Posterior vena cava (tissue), 2 donors: ENCODE measurements around the gene ZNF226. TPM values are rescaled to one million over a fixed set of nuclear protein-coding genes. Genes with fewer than 3 reads are reported as not detected.
A peak's percentile ranks its signal among the peaks of the same experiment; 100 is the strongest.
"Not testable (repeated sequence)": the region's sequence is repeated elsewhere in the genome, so short reads cannot be mapped to it uniquely, and the experiment has no call there.

ENCODE experiments used
- DNase-seq: peaks from one replicate; pipeline ENCODE4 v3.0.0-alpha.2; 2020; ENCODE audit warnings: low spot score
- intact Hi-C, 2 donors: fragments of 100-400 bp; cut with DNase I; formaldehyde crosslinking; loops; one replicate each; pipeline versions ENCODE4 v1.14.1 to v1.14.2; 2022 to 2023
- long read RNA-seq, 2 donors: library from polyadenylated mRNA; unstranded; transcript quantifications; one replicate each; pipeline ENCODE4 v2.0.0, GENCODE V29; 2020 to 2021
- total RNA-seq, 2 donors: library from RNA; stranded (reverse); fragmentation: NEBNext Ultra II Directional; extraction: Animal tissue kit (Norgen Biotek cat#: 25700); gene quantifications; one replicate each; pipeline ENCODE4 v1.2.1, GENCODE V29; 2021
- donor health status: DM: yes; HTN: yes; CAD: no.
- donor health status: DM: yes; HTN: yes; CAD: no.

Gene ZNF226
- 10 to 100 TPM; 15.8 to 19.8 TPM for total RNA-seq
- long read RNA-seq, donor 1, partial matches to known transcripts, result 0 of 1 reads
- long read RNA-seq, donor 1, other reads (novel, unspliced or antisense), result 1 of 1 reads
- long read RNA-seq, donor 2, partial matches to known transcripts, result 0 of 5 reads
- long read RNA-seq, donor 2, other reads (novel, unspliced or antisense), result 1 of 5 reads

DNA sequence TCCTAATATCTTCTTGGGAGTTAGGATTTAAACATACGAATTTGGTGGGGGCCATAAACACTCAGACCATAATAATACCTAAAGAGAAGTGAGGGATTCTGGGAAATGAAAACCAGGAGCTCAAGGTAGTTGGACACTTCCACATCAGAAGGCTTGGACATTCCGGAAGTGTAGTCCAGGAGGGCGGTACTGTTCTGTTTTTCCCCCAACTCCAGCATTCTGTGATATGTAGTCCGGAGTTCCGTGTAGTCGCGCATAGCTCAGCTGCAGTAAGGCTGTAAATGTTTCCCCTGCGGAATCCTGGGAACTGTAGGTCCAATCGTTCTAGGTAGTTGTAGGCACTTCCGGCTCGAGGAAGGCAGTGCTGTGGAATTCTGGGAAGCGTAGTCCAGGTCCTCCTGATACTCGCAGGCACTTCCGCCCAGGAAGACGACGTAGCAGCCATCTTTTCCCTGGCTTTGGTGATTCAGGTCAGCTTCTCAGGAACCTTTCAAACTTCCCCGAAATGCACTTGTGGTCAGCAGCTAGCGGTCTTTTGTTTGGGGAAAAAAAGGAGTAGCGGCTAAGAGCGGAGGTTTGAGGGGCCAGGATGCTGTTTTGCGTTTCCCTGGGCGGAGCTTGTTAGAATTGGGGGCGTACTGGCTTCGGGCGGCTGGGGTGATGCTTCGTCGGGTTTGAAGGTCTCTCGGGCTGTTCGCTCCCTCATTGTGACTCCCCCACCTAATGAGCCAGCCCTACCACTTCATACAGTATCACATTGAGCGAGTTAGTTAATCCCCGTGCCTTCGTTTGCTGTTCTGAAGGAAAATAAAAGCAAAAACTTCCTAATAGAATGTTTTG is at the start of gene ZNF226:
Gene ZNF226, plus strand, starts transcription at position 428 of the 840 bp plus-strand sequence. CDS start 4,981 bp downstream, outside the sequence.
- peak; percentile 95 for DNase-seq
- intact Hi-C loops, result loop anchor here in 1 of 2 donors (5.0 kb wide), 1 partner anchor 337 kb away; the partner anchor contains the start of gene ZNF180

DNA sequence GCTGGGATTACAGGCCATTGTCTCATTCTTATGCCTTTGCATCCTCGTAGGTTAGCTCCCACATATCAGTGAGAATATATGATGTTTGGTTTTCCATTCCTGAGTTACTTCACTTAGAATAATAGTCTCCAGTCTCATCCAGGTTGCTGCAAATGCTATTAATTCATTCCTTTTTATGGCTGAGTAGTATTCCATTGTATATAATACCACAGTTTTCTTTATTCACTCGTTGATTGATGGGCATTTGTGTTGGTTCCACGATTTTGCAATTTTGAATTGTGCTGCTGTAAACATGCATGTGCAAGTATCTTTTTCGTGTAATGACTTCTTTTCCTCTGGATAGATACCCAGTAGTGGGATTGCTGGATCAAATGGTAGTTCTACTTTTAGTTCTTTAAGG is 43.7 kb upstream of the ZNF226 start:
- DNase-seq, intact Hi-C loops: not testable (repeated sequence)

DNA sequence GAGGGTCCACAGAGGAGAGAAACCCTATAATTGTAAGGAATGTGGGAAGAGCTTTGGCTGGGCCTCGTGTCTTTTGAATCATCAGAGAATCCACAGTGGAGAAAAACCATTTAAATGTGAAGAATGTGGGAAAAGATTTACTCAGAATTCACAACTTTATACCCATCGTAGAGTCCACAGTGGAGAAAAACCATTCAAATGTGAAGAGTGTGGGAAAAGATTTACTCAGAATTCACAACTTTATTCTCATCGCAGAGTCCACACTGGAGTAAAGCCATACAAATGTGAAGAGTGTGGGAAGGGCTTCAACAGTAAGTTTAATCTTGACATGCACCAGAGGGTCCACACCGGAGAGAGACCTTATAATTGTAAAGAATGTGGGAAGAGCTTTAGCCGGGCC is 32.9 kb upstream of the ZNF226 start:
- no peak for DNase-seq
- intact Hi-C loops, result no loop called here

DNA sequence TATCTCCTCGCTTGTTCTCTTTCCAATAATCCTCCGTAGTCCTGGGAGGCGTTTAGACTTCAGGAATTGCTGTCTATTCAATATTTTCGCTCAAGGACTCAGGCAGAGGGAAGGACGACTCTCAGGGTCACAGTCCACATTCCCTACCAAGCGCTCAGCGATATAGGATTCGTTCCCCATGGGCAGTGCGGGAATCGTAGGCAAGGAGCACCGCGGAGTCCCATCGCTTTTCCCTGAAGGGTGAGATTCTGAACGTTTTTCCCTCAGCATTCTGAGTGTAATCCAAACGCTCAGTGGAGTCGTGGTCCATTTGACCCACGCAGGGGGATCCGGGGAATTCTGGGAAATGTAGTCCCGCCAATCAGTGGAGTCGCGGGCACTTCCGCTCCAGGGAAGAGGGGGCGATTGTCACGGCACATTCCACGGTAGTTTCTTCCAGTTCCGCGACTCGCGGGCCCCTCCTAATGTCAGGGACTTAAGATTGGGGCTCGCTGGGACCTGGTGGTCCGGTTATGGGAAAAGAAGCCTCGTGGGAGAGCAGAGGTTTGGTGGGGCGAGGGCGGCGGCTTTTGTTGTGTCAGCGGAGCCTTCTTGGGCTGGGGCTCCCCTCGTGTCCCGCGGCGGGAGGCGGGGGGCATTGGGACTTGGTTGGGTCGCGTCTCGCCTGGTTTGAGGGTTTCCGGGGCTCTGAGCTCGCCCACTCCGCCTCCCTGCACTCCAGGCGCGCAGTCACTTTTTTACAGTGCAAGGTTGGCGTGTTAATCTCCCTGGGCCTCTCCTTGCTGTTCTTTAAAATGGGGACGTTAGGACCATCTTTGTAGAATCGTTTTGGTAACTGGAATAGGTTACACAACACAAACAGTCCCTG is 23.5 kb upstream of the ZNF226 start, which contains the start of gene ZNF234:
Gene ZNF234, plus strand, starts transcription at position 364 of the 868 bp plus-strand sequence. CDS start 3,079 bp downstream, outside the sequence.
- intact Hi-C loops, result no loop called here
- DNase-seq, result peak; percentile 92

DNA sequence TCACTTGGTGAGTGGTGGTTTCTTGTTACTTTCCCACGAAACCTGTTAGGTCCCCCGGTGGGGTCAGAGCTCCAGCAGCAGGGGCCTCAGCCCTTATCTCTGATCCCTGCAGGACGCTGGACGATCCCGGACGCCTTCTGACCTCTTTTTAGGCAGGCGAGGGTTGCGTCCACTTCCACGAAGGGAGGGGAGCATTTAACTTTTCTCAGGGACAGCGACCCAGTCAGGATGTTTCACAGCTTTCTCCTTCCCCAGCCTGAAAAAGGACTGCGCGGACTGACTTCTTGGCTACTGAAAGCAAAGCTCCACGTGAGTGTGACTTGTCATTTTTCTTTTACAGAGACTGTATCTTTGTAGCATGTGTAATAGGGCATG is 22.9 kb upstream of the ZNF226 start:
- DNase-seq, result no peak
- intact Hi-C loops, result no loop called here

DNA sequence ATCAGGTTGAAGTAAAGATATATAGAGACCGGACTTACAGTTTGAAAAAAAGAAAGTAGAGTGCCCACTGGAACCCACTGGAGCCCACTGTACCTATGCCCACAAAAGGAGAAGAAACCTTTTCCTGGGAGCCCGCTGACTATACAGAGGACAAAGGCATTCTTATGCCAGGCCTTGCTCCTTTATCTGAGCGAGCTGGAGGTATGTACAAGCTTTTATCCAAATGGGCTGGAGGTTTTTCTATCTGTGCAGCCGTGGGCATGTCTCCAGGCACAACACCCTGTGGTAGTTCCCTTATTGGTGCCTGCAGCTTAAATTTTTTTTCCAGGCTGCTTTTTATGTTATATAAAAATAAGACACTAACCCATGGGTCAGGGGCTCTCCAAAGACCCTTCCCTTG is 15.1 kb upstream of the ZNF226 start:
- DNase-seq, result no peak
- intact Hi-C loops, result no loop called here

DNA sequence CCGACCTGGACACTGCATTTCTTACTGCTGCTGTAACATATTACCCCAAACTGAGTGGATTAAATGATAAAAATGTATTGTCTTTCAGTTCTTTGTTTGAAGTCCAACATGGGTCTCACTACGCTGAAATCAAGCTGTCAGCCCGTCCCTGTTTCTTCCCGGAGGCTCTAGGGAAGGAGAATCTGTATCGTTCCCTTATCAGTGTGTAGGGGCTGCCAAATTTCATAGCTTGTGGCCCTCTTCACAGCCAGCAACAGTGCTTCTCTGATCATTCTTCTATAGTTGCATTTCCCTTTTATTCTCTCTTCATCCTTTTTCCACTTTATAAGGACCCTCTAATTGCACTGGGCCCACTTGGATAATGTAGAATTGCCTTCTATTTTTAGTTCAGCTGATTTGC is 13.4 kb upstream of the ZNF226 start:
- DNase-seq, result no peak
- intact Hi-C loops, result no loop called here

DNA sequence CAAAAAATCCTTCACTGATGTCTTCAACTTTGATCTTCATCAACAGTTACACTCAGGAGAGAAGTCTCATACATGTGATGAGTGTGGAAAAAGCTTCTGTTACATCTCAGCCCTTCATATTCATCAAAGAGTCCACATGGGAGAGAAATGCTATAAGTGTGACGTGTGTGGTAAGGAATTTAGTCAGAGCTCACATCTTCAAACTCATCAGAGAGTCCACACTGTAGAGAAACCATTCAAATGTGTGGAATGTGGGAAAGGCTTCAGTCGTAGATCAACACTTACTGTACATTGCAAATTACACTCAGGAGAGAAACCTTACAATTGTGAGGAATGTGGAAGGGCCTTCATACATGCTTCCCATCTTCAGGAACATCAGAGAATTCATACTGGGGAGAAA is 8.4 kb upstream of the ZNF226 start:
- DNase-seq, result no peak
- intact Hi-C loops, result no loop called here

DNA sequence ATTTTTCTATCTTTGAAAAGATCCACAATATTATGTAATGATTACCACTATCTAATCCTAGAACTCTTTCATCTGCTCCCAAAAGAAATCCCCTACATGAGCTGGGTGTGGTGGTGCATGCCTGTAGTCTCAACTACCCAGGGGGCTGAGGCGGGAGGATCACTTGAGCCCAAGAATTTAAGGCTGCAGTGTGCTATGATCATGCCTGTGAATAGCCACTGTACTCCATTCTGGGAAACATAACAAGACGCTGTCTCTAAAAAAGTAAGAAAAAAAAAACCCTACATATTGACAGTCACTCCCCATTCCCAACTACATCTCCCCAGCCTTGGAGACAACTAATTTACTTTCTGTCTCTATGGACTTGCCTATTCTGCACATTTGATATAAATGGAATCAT is 1.1 kb upstream of the ZNF226 start:
- DNase-seq, result no peak
- intact Hi-C loops, result no loop called here

DNA sequence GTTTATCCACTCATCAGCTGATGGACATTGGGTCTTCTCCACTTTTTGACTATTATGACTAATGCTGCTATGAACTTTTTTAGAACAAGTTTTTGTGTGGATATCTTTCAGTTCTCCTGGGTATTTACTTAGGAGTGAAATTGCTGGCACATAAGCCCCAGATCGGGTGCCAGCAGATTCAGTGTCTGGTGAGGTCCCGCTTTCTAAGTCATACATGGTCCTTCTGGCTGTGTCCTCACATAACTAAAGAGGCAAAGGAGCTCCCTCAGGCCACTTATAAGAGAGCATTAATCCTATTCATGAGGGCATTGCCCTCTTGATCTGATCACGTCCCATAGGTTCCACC is 600 bp upstream of the ZNF226 start:
- intact Hi-C loops, result no loop called here
- DNase-seq, result no peak

DNA sequence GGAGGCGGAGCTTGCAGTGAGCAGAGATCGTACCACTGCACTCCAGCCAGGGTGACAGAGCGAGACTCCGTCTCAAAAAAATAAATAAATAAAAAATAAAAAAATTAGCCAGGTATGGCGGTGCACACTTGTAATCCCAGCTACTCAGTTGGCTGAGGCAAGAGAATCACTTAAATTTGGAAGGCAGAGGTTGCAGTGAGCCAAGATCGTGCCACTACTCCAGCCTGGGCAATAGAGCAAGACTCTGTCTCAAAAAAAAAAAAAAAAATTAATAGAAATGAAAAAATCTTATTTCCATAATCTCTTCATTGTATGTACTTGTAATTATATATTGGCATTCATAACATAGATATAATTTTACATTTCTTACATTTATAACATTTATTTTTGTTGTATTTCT is 5.8 kb downstream of the ZNF226 start:
- DNase-seq, intact Hi-C loops: not testable (repeated sequence)

DNA sequence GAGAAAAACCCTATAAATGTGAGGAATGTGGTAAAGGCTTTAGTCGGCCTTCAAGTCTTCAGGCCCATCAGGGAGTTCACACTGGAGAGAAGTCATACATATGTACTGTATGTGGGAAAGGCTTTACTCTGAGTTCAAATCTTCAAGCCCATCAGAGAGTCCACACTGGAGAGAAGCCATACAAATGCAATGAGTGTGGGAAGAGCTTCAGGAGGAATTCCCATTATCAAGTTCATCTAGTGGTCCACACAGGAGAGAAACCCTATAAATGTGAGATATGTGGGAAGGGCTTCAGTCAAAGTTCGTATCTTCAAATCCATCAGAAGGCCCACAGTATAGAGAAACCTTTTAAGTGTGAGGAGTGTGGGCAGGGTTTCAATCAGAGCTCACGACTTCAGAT is 11.7 kb downstream of the ZNF226 start:
- no peak for DNase-seq
- intact Hi-C loops, result no loop called here

DNA sequence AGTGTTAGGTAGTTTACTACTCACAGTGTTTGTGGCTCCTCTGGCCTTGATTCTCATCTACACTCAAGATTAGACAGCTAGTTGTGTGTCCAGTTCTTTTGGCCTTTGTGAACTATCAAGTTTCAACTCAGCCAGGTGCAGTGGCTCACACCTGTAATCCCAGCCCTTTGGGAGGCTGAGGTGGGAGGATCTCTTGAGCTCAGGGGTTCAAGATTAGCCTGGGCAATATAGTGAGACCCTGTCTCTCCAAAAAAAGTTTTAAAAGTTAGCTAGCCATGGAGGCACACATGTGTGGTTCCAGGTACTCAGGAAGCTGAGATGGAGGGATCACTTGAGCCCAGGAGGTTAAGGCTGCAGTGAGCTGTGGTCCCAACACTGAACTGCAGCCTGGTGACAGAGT is 16.1 kb downstream of the ZNF226 start:
- no peak for DNase-seq
- intact Hi-C loops, result no loop called here

DNA sequence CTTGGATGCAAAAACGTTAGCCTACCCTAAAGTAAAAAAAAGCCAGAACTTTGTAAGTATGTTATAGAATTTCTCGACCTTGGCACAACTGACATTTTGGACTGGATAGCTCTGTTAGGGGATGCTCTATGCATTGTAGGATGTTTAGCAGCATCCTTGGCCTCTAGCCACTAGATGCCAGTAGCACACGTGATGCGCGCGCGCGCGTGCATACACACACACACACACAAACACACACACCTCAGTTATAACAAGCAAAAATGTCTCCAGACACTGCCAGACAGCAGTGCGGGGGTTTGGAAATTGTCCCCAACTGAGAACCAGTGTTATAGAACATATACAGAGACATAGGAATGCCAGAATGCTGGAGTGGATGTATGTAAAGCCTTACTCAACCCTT is 17.2 kb downstream of the ZNF226 start:
- no peak for DNase-seq
- intact Hi-C loops, result no loop called here

DNA sequence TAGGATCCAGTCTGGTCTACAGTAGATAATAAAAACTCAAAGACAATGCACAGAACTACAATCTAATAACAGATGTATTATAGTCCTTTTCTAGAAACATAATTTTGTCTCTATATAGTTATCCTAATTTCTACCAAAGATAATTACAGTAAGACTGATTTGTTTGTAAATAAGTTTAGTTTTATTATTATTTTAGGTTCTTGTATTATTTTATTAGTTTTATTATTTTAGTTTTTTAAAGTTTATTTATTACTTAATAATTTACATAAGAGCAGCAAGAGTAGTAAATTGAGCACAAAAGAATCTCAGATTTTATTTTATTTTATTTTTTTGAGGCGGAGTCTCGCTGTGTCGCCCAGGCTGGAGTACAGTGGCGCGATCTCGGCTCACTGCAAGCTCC is 25.1 kb downstream of the ZNF226 start:
- no peak for DNase-seq
- intact Hi-C loops, result no loop called here

DNA sequence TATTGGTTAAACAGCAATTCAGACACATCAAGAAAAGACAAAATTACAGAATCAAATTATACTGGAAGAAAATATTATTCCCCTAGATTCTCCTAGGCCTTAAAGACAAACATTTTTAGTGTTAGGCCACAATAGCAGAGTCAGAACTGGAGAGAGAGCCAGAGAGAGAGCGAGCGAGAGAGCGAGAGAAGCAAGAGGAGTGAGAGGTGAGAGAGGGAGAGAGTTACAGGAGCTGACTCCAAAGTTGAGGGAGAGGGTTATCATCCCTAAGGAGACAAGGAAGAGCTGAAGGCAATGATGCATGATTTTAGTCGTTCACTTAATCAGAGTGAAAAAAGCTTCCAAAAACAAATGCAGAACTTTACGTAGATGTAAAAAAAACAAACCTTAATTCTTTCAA is 27.2 kb downstream of the ZNF226 start:
- intact Hi-C loops, result no loop called here
- no peak for DNase-seq

DNA sequence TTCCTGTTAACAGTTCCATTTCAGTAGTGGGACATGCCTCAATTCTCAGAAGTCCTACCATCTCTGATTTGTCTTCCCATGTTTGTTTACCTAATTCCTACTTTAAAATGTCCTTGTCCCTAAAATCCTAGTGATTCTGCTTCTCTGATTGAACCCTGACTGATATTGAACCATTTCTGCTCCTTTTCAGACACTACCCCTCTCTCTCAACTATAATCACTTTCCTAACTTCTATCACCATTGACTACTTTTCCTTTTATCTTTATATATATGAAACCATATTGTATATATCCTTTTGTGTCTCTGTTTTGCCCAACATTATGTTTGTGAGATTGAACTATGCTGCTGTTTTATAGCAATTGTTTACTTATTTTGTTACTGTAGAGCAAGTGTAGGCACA is 31.9 kb downstream of the ZNF226 start:
- no peak for DNase-seq
- intact Hi-C loops, result no loop called here

DNA sequence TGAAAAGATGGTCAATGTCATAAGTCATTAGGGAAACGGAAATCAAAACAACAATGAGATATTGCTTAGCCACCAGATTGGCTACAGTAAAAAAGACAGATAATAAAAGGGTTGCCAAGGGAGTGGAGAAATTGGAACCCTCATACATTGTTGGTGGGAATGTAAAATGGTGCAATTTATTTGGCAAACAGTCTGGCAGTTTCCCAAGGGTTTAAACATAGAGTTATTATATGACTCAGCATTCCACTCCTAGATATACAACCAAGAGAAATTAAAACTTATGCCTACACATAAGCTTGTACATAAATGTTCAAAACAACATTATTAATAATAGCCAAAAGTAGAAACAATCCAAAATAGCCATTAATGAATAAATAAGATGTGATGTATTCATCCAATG is 37.6 kb downstream of the ZNF226 start:
- DNase-seq, result no peak
- intact Hi-C loops, result no loop called here

DNA sequence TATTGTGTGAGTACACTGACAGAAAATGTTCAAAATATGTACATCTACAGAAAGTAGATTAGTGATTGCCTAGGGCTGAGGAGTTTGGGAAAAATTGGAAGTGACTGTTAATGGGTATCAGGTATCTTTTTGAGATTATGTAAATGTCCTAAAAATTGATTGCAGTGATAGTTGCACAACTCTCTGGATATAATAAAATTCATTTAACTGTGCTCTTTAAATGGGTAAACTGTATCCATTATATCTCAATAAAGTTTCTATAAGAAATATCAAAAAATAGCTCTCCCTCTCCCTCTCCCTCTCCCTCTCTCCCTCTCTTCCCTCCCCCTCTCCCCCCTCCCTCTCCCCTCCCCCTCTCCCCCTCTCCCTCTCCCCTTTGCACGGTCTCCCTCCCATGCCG is 38.1 kb downstream of the ZNF226 start:
- intact Hi-C loops, result no loop called here
- DNase-seq, result no peak

DNA sequence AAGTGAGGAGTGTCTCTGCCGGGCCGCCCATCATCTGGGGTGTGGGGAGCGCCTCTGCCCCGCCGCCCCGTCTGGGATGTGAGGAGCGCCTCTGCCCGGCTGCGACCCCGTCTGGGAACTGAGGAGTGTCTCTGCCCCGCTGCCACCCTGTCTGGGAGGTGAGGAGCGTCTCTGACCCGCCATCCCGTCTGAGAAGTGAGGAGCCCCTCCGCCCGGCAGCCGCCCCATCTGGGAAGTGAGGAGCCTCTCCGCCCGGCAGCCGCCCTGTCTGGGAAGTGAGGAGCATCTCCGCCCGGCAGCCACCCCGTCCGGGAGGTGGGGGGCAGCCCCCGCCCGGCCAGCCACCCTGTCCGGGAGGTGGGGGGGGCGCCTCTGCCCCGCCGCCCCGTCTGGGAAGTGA is 39.0 kb downstream of the ZNF226 start:
- DNase-seq, intact Hi-C loops: not testable (repeated sequence)
